HG03457 (cell line): Measurements from ENCODE around the gene ENG.

Experiments used
- ATAC-seq: cut with Tn5 transposase; IDR thresholded peaks from one replicate; pipeline ENCODE4 v1.9.1; 2021; ENCODE audit warnings: moderate number of reproducible peaks; ENCODE audit not compliant: unreplicated experiment

The ENG gene

DNA sequence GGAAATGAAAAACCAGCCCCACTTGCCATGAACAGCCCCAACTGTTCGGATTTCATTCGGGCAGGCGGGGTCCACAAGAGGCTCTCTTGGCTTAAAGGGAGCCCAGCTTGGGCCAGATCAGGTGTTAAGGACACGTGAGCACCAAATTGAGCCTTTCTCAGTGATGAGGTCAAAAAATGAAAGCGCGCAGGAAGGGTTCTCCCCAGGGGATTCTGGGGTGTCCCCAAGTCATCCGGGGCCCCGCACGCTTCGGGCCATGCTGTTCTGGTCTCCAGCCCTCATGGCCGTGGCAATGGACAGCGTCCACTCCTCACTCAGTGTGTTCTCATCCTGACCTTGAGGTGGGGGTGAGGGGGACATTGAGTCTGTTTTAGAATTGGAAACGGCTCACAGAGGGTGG is 12.1 kb upstream of the ENG start:
- ATAC-seq, result no peak

DNA sequence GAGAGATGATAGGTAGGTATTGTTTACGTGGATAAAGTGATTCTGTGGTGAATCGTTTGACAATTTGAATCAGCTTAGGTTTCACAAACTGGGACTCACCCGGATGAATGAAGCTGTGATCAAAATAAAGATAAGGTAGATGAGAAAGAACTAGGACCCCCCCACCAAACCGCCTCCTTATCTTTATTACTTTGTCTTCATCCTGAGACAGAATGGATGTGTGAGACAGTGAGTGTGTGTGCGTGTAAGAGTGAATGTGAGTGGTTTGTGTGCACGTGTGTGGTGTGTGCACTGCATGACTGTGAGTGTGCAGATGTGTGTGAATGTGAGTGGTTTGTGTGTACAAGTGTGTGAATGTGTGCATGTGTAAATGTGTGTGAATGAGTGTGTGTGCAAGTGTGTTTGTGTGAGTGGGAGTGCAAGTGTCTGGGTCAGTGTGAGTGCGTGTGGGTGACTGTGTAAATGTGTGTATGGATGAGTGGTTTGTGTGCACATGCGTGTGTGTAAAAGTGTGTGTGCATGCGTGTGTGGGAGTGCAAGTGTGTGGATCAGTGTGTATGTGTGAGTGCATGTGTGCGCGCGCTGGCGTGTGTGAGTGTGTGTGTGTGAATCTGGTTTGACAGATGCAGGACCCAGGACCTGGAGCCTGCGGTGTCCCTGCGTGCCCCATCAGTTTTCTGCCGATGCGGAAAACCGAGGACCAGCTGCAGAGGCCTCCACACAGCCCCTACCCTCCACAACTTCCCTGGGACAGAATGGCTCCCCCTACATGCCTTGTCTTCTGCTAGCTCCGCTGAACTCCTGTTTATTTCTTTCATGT is 11.4 kb upstream of the ENG start:
- ATAC-seq, result no peak

GRCh38 chr9:127863191-127863621 is 8.7 kb upstream of the ENG start:
- no peak for ATAC-seq

- ATAC-seq, result no peak
Measured at GRCh38 chr9:127862075-127863011, 7.9 kb upstream of the ENG start.

DNA sequence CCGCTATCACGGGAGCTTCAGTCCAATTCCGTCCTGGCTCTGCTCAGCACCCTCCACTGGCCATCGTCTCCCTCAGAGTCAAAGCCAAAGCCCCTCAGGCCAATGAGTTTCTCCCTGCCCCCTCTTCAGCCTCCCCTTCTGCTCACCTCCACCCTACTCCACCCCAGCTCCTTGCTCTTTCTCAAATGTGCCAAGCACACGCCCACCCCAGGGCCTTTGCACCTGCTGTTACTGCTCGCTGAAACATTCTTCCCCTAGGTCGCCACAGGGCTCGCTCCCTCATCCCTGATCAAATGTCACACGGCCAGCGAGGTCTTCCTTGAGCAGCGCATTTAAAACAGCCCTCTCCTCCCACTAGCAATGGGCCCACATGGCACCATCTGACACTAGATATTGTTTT is 6.3 kb upstream of the ENG start:
- no peak for ATAC-seq

- ATAC-seq, result no peak
Measured at GRCh38 chr9:127860260-127860659, 5.8 kb upstream of the ENG start.

DNA sequence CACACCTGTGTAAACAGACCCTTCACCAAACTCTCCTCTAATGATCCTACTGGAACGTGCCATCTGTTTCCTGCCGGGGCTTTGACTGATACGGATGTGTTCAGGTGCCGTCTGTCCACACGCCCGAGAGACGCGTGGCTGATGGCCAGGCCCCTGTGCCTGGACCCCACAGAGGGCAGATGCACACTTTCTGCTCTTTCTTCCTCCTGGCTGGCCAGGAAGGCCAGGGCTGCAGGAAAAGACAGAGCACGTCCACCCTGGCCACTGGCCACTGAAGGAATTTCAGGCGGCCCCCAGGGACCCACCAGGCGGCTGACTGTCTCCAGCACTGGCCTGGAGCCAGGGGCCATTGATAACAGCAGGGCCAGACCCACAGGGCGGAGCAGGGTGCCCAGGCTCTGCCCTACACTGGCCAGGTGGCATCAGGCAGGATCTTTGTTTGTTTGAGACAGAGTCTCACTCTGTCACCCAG is 3.6 kb upstream of the ENG start:
- ATAC-seq, result no peak

DNA sequence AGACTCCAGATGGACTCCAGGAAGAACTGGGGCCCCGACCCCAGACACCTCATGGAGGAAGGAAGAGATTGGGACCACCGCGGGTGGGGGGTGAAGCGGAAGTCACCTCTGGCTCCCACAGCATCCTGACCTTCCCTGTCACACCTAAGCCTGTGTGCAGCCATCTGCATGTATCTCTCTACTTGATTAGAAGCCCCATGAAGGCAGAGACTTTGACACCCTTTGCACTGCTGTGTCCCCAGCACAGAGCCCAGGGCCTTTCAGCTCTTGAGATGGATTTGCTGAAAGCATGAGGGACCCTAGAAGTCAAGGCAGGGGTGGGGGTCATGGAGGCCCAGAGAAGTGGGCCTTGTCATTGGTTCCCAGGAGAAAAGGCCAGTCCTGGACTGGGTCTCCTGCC is 2.8 kb upstream of the ENG start:
- ATAC-seq, result no peak

DNA sequence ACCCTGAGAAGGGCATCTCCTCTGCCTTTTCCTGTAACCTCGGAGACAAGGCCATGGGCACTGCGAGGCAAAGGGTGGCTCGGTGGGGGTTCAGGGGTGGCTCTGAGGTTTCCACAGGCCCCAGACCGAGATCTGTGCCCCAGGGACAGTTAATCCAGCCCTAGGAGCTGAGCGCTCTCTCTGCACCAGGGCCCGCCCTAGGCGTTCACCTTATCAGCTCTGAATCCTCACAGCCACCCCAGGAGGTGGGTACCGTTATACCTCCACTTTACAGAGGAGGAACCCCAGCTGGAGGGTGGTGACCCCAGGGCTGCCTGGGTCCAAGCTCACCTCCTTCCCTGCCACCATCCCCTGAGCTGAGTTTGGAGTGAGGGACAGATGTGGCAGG is 2.3 kb upstream of the ENG start:
- no peak for ATAC-seq

- no peak for ATAC-seq
Measured at GRCh38 chr9:127856094-127856728, 1.8 kb upstream of the ENG start.

DNA sequence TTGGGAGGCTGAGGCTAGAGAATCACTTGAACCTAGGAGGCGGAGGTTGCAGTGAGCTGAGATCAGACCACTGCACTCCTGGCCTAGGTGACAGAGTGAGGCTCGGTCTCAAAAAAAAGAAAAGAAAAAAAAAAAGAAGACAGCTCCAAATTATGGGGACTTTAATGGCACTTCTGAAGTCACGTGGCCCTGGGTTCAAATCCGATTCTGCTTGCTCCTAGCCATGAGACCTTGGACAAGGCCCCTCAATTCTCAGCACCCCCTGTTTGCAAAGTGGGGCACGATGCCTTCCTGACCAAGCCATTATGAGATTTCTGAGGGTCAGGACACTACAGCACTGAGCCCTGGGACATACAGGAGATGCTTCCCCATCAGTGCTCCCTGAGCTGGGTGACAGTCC is 1.1 kb upstream of the ENG start:
- no peak for ATAC-seq

DNA sequence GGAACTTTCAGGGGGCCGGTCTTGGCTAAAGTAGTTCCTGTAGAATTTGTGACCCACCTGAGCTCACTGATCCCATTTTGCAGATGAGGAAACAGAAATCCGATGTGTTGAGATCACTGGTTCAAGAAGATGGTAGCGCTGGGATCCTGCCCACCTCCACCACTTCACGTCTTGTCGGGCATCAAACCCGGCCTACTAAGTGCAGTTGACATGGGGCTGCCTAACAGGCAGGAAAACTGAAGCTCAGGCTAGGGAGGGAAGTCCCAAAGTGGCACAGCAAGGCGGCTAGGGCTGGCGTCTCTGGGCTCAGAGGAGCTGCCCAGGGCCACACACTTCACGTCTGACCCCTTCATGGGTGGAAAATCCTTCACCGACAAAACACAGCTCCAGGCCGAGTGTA is 502 bp upstream of the ENG start:
- no peak for ATAC-seq

DNA sequence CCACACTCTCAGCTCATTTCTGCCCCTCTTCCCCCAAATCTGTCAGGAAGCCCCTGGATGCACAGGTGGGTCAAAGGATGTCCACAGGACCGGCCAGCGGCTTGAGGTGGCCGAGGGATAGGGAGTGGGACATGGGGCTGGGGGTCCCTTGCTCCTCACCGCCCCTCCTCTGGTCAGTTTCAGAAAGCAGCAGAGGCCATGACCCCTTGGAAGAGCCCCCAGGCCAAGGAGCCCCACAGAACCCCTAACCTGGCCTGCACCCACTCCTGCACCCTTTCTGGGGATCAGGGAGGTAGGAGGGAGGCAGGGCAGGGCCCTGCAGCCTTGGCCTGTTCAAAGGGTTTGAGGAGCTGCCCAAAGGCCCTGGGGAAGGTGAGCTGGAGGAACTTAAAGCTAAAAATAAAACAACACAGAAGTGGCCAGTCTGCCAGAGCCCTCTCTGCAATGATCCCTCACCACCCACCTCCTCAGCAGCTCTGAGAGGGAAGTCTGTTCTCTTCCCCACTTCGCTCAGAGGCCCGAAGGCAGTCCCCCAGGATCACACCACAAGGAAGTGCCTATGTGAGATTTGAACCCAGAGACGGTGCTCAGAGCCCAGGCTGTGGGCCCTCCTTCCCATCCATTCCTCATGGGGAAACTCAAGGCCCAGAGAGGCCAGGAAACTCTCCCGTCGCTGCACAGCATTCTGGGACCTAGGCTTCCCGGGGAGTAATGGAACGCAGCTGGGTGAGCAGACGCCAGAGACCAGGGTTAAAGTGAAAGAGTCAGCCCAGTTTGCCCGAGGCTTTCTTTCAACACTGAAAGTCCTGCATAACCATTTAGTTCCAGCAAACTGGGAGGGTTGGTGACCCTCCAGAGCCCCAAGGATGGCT is 910 bp downstream of the ENG start:
- no peak for ATAC-seq

GRCh38 chr9:127852829-127853228 is 1.6 kb downstream of the ENG start:
- ATAC-seq, result no peak

- no peak for ATAC-seq
Measured at GRCh38 chr9:127850286-127850830, 4.1 kb downstream of the ENG start.

- no peak for ATAC-seq
Measured at GRCh38 chr9:127848756-127849504, 5.5 kb downstream of the ENG start.

DNA sequence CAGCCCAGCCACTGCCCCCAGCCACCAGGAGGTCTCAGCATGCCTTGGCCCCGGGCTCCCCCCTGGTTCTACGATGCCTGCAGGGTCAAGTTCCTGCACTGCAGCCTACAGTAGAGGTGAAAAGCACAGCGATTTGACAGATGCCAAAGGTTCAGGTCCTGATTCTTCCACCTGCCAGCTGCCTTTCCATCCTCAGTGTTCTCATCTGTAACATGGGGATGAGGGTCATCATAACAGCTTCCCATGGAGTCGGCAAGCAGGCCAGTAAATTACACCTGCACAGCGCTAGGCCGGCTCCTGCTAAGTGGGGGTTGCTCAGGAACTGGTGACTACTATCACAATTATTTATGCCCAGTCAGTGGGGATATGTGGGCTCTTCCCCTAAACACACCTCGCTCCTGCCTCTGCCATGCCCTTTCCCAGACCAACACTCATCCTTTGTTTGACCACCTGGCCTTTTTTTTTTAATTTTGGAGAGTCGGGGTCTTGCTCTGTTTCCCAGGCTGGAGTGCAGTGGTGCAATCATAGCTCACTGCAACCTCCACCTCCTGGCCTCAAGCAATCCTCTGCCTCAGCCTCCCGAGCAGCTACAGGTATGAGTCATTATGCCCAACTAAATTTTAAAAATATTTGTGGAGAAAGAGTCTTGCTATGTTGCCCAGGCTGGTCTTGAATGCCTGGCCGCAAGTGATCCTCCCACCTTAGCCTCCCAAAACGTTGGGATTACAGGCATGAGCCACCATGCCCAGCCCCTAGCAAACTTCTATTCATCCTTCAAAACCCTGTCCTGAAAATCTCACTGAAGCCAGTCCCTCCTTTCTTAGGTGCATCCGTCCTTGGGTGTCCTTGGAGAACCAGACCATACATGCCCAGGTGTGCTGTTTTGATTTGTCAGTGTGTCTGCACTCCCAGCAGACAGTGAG is 6.4 kb downstream of the ENG start:
- no peak for ATAC-seq

GRCh38 chr9:127847178-127847510 is 7.3 kb downstream of the ENG start:
- ATAC-seq, result no peak
